GM12872 (cell line): Measurements from ENCODE around the gene C9orf72.

Experiments used
- TF ChIP-seq, protein P1 (sequence below): IDR thresholded peaks from 3 replicates; pipeline ENCODE4 v1.5.1; 2011; ENCODE audit warnings: low read depth, mild to moderate bottlenecking, low read length, moderate library complexity; ENCODE audit not compliant: insufficient read depth

The C9orf72 gene

GRCh38 chr9:27549196-27549755 lies 24.0 kb downstream of the C9orf72 start:
- TF ChIP-seq, protein P1, sequence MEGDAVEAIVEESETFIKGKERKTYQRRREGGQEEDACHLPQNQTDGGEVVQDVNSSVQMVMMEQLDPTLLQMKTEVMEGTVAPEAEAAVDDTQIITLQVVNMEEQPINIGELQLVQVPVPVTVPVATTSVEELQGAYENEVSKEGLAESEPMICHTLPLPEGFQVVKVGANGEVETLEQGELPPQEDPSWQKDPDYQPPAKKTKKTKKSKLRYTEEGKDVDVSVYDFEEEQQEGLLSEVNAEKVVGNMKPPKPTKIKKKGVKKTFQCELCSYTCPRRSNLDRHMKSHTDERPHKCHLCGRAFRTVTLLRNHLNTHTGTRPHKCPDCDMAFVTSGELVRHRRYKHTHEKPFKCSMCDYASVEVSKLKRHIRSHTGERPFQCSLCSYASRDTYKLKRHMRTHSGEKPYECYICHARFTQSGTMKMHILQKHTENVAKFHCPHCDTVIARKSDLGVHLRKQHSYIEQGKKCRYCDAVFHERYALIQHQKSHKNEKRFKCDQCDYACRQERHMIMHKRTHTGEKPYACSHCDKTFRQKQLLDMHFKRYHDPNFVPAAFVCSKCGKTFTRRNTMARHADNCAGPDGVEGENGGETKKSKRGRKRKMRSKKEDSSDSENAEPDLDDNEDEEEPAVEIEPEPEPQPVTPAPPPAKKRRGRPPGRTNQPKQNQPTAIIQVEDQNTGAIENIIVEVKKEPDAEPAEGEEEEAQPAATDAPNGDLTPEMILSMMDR: no peak

- TF ChIP-seq, protein P1: peak; percentile 35; the same call in 1 of the 3 replicates
Observed at GRCh38 chr9:27548055-27548741, 25.1 kb downstream of the C9orf72 start.

- TF ChIP-seq, protein P1: no peak
Observed at GRCh38 chr9:27545471-27545870, 27.8 kb downstream of the C9orf72 start.

DNA sequence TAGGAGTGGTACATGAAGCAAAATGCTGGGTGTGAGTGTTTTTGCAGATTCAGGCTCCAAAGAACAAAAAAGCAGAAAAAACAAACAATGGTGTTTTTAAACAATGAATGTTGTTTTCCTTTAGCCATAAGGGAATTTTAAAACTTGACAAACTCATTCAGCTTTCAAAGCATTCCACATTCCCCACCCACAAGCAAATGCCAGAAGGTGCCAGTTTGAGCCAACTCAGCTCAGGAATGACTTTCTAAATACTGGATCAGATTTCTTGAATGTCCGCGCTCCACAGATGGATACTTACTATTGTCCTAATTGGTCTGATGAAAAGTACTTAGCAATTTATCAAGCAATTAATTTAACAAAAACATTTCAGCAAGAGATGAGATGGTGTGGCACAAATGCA lies 30.8 kb downstream of the C9orf72 start:
- TF ChIP-seq, protein P1: no peak

DNA sequence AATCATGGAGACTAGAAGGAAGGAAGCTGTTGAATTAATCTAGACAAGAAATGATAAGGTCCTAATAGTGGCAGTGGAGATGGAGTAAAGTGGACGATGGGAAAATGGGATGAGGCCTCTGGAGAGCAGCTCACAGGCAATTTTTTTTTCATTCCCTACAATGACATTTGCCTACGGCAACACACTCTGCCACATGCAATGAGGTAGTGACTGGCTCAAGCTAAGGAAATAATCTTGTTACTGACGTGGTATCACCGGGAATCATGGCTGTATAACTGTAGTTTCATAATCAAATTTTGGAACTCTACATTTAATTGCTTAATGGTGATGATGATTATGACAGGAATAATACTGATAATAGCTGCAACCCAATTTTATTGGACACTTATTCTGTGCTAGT lies 31.5 kb downstream of the C9orf72 start:
- TF ChIP-seq, protein P1: no peak

GRCh38 chr9:27540502-27540901 lies 32.8 kb downstream of the C9orf72 start:
- TF ChIP-seq, protein P1: no peak

DNA sequence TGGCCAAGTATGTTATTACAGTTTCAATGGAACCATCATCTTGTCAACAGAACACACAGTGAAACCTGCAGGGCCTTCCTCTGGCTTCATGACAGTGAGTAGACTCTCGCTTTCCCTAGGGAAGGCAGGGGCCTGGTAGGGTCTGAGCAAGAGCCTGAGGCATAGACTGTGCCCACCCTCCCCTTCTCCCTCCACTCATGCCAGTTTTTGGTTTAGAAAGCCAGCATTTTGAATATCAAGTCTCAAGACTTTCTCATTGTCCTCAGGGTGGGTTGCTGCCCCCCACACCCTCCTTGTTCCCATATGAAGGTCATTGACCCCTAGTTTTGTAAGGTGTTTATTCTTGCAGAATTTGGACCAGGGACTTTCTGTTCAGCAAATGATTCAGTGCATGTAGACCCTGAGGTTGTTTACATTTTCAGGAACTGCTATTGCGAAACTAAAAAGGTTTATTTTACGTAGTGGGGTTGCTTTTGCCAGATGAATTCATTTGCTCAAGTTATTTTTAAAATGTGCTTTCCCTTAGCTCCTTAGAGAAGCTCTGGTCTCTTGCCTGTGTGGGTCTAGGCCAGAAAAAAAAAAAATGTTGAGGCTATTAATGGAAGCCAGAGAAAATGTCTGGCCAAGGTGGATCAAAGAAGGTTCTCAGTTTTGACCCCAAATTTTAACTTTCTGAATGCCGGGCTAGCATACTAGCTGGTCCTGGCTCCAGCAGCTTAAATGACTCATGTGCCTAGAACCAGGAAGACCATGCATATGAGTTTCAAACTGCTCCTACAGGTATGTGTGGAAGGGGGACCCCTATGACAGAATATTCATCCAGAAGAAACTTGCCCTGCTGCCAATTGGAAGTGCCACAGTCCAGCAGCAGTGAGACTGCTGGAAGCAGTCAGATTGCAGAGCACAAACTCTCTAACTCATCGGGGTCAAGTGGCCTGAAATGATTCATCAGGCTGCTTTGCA lies 33.5 kb downstream of the C9orf72 start:
- TF ChIP-seq, protein P1: no peak
